ENCODE results near the gene DCAF4.

DNA sequence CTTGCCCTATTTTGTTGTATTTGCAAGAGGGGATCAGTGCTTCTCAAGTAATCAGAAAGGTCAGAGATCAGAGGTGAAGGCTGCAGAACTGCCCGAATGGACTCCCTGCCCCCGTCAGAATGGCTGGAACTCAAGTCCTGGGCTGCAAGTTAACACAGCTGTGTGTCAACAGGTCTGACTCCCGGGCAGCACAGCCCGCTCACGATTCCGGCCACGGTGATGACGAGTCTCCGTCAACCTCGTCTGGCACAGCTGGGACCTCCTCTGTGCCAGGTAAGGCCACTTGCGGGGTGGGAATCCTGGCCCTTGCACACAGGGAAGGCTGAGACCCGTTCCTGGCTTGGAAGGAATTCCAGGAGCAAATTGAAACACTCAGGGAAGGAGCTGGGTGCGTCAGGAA, 13.4 kb downstream of the DCAF4 start:
- TF ChIP-seq, protein P1, sequence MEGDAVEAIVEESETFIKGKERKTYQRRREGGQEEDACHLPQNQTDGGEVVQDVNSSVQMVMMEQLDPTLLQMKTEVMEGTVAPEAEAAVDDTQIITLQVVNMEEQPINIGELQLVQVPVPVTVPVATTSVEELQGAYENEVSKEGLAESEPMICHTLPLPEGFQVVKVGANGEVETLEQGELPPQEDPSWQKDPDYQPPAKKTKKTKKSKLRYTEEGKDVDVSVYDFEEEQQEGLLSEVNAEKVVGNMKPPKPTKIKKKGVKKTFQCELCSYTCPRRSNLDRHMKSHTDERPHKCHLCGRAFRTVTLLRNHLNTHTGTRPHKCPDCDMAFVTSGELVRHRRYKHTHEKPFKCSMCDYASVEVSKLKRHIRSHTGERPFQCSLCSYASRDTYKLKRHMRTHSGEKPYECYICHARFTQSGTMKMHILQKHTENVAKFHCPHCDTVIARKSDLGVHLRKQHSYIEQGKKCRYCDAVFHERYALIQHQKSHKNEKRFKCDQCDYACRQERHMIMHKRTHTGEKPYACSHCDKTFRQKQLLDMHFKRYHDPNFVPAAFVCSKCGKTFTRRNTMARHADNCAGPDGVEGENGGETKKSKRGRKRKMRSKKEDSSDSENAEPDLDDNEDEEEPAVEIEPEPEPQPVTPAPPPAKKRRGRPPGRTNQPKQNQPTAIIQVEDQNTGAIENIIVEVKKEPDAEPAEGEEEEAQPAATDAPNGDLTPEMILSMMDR (IDR thresholded peaks at IDR 0.05), result no peak
- no peak for TF ChIP-seq POLR2A (IDR thresholded peaks at IDR 0.05)

Data from esophagus squamous epithelium (tissue), 4 donors.